Measurements from ENCODE around the gene PHC2. TPM values are rescaled to one million over a fixed set of nuclear protein-coding genes. Genes with fewer than 3 reads are reported as not detected.

PHC2 gene
- total and polyA plus RNA-seq, 2 of the 13 experiments (the other 11 are each of a cell fraction or from before 2014, with no cell fraction given): 52.5 to 84.9 TPM

- Histone ChIP-seq H3K27ac (ENCODE audit: extremely low read length, insufficient read depth, low read length) (no peak overlapping the region), H3K36me3 (replicated peaks in 1 of 2; ENCODE audit: control insufficient read depth in 1 of 2, insufficient read depth in 2 of 2, low read length in 2 of 2) (no peaks in the 10 kb centered on the region), H3K27me3 (ENCODE audit: control insufficient read depth in 1 of 2, insufficient read depth in 2 of 2, low read length in 2 of 2) (no peaks in the 10 kb centered on the region), H3K4me1 (ENCODE audit: insufficient read depth, low read length) (peaks cover 6% of the 10 kb centered on the region; the same call in 1 of the 2 replicates), H2AFZ (ENCODE audit: low read length) (no peak overlapping the region), H3K4me3 (replicated peaks in 1 of 3; ENCODE audit: insufficient read depth in 1 of 3, low read depth in 2 of 3, low read length in 3 of 3) (no peak overlapping the region), H3K9me3 (ENCODE audit: low read length) (peaks cover 1% of the 10 kb centered on the region), H4K20me1 (ENCODE audit: insufficient read depth, low read length) (no peaks in the 10 kb centered on the region), H3K4me2 (ENCODE audit: low read depth, low read length) (no peak overlapping the region), H3K9ac (ENCODE audit: insufficient read depth, low read depth, low read length) (no peak overlapping the region), H3K79me2 (ENCODE audit: insufficient read depth, low read length) (no peaks in the 10 kb centered on the region)
- BruUV-seq (replicated peaks): no TSS peak
- ATAC-seq (no peak), FAIRE-seq (no peak), DNase-seq (ENCODE audit: low spot score) (no peak)
- POLR2A ChIA-PET: no interaction called here
- TF ChIP-seq REXO4 (CRISPR knock-in tag; IDR thresholded peaks at IDR 0.05; ENCODE audit: borderline replicate concordance): no peak
- TF ChIP-seq MTA3 (CRISPR knock-in tag; IDR thresholded peaks at IDR 0.05): no peak
- TF ChIP-seq ZHX1 (CRISPR knock-in tag; IDR thresholded peaks at IDR 0.05; ENCODE audit: low read depth): no peak
- TF ChIP-seq SP1 (IDR thresholded peaks at IDR 0.05): no peak
- TF ChIP-seq SP1 (CRISPR knock-in tag; IDR thresholded peaks at IDR 0.05): no peak
- no peak for TF ChIP-seq GTF2F1 (IDR thresholded peaks at IDR 0.05; ENCODE audit: low read length)
- TF ChIP-seq ZBTB7A (CRISPR knock-in tag; IDR thresholded peaks at IDR 0.05): no peak
- no peak for TF ChIP-seq ZNF749 (CRISPR knock-in tag; IDR thresholded peaks at IDR 0.05; ENCODE audit: borderline replicate concordance)
- TF ChIP-seq ZNF484 (CRISPR knock-in tag; IDR thresholded peaks at IDR 0.05; ENCODE audit: borderline replicate concordance, low read depth): no peak
- TF ChIP-seq NCOR1 (IDR thresholded peaks at IDR 0.05; ENCODE audit: borderline replicate concordance, low read length): no peak
- TF ChIP-seq TAF15 (IDR thresholded peaks at IDR 0.05; ENCODE audit: low read depth, low read length, poor library complexity, severe bottlenecking): no peak
- no peak for TF ChIP-seq RBM39 (IDR thresholded peaks at IDR 0.05; ENCODE audit: low read depth, low read length, poor library complexity, severe bottlenecking)
- intact Hi-C loops (cut with micrococcal nuclease; ENCODE audit: unreplicated experiment) (no loop called here), in situ Hi-C loops (cut with HindIII; ENCODE audit: extremely low pct_ligation_motif_present, low pct_unique_long_range_greater_than_20kb) (no loop called here)
- 38% methylated on average over 7 of the region's 7 CpGs for WGBS (ENCODE audit: low lambda C conversion rate)
- CTCF ChIA-PET (ENCODE audit: low intra/inter-chr PET ratio, low total read pairs): no interaction called here
These were observed 9.8 kb downstream of the PHC2 start for GRCh38 chr1:33420870-33421775.

Data from HepG2 (cell line).